ENCODE data around the gene SEZ6L2.

The SEZ6L2 gene

DNA sequence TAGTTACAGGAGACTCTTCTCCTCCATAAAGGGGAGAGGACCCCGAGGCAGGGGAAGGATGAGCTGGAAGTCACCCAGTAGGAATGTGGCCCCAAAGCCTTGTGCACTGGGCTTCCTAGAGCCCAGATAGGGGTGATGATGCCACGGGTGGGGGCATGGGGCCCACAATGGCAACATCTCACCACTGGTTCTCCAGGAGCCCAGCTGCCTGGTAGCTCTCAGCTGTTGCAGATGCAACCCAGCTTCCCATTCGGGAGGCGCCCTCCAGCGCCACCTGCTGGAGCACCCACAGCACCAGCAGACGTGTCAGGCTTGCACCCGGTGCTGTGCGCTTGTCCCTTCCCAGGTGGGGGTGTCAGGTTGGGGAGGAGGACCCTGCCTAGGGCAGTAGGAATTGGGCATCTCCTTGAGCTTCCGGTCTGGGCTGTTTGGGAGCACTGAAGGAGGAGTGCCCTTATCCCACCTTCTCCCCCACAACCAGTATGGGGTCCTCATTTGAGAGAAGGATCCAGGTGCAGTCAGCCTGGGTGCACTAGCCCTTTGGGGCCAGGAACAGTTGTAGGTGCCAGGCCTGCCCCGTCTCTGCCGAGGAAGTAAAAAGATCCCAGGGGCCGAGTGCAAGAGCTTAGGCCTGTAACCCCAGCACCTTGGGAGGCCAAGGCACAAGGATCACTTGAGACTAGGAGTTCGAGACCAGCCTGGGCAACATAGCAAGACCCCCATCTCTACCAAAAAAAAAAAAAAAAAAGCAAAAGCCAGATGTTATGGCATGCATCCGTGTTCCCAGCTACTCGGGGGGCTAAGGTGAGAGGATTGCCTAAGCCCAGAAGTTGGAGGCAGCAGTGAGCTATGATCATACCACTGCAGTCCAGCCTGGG lies 50.7 kb downstream of the SEZ6L2 start:
- TF ChIP-seq, protein P1, sequence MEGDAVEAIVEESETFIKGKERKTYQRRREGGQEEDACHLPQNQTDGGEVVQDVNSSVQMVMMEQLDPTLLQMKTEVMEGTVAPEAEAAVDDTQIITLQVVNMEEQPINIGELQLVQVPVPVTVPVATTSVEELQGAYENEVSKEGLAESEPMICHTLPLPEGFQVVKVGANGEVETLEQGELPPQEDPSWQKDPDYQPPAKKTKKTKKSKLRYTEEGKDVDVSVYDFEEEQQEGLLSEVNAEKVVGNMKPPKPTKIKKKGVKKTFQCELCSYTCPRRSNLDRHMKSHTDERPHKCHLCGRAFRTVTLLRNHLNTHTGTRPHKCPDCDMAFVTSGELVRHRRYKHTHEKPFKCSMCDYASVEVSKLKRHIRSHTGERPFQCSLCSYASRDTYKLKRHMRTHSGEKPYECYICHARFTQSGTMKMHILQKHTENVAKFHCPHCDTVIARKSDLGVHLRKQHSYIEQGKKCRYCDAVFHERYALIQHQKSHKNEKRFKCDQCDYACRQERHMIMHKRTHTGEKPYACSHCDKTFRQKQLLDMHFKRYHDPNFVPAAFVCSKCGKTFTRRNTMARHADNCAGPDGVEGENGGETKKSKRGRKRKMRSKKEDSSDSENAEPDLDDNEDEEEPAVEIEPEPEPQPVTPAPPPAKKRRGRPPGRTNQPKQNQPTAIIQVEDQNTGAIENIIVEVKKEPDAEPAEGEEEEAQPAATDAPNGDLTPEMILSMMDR (IDR thresholded peaks at IDR 0.05; ENCODE audit: extremely low read depth, missing control alignments) = peak; percentile 95
- peak; percentile 82 for DNase-seq (ENCODE audit: low spot score)

DNA sequence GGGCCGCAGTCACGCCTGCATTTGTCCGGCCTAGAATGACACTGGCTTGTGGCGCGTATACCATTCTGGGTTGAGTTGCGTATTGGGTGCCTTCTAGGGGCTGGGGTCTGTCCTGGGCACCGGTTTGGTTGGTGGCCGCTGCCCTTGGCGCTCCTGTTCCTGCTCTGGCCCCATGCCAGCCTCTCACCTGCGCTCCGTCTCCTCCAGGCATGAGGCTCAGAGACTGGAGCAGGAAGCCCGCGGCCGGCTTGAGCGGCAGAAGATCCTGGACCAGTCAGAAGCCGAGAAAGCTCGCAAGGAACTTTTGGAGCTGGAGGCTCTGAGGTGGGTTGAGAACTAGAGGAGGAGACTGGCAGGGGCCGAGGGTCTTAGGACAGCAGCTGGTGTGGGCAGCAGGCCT lies 53.7 kb downstream of the SEZ6L2 start:
- DNase-seq (ENCODE audit: low spot score) = no peak
- TF ChIP-seq, protein P1 (IDR thresholded peaks at IDR 0.05; ENCODE audit: extremely low read depth, missing control alignments) = no peak

DNA sequence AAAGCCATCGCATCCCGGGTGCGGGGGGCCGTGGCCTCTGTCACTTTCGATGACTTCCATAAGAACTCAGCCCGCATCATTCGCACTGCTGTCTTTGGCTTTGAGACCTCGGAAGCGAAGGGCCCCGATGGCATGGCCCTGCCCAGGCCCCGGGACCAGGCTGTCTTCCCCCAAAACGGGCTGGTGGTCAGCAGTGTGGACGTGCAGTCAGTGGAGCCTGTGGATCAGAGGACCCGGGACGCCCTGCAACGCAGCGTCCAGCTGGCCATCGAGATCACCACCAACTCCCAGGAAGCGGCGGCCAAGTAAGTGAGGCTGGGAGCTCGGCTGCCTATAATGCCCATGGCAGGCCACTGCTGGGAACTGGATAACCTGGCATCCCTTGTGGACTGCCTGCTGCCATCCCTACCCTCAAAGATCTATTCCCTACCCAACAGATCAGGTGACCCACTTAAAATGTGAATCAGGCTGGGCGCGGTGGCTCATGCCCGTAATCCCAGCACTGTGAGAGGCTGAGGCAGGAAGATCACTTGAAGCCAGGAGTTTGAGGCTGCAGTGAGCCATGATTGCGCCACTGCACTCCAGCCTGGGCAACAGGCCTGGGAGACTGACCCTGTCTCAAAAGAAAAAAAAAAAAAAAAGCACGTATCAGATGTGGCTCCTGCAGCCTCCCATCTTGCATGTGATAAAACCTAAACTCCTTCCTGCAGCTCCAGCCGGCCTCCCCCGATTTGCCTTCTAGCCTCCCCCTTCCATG lies 54.6 kb downstream of the SEZ6L2 start:
- DNase-seq (ENCODE audit: low spot score) = no peak
- TF ChIP-seq, protein P1 (IDR thresholded peaks at IDR 0.05; ENCODE audit: extremely low read depth, missing control alignments) = no peak

DNA sequence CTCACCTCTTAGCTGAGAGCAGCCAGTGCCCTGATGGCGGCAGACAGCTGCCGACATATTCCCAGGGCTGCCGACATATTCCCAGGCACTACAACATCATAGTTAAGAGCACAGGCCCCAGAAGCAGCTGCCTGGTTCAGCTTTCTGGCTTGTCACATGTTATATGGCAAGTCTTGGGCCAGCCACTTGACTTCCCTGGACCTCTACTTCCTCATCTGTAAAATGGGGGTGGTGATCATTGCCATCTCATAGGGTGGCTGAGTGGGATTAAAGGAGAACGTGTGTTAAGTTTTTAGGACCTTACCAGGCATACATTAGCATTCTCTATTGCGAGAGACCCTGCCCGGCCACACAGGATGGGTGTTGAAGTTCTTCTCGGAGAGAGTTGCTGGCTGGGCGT lies 55.4 kb downstream of the SEZ6L2 start:
- TF ChIP-seq, protein P1 (IDR thresholded peaks at IDR 0.05; ENCODE audit: extremely low read depth, missing control alignments) = no peak
- DNase-seq (ENCODE audit: low spot score) = no peak

DNA sequence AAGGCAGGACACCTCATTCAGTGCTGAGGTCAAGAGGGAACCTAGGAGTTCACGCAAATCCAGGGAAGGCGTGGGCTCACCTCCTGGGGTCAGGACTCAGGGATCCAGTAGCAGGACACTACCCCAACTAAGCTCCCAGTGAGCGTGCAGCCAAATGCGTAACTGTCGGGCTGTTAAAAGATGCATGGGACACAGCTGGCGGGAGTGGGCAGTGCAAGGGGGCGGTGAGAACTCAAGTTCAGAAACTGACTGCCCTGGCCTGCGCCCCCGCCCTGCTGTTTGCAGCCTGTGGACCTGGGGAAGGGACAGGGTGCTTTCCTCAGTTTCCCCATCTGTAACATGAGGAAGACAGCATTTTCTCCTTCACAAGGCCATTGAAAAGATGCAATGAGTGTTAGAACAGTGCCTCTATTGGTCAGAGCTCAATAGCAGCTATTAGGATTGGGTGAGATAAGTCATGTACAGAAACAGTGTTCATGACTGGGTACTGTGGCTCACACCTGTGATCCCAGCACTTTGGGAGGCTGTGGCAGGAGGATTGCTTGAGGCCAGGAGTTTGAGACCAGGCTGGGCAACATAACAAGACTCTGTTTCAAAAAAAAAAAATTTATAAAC lies 56.5 kb downstream of the SEZ6L2 start:
- DNase-seq (ENCODE audit: low spot score) = no peak
- TF ChIP-seq, protein P1 (IDR thresholded peaks at IDR 0.05; ENCODE audit: extremely low read depth, missing control alignments) = no peak

DNA sequence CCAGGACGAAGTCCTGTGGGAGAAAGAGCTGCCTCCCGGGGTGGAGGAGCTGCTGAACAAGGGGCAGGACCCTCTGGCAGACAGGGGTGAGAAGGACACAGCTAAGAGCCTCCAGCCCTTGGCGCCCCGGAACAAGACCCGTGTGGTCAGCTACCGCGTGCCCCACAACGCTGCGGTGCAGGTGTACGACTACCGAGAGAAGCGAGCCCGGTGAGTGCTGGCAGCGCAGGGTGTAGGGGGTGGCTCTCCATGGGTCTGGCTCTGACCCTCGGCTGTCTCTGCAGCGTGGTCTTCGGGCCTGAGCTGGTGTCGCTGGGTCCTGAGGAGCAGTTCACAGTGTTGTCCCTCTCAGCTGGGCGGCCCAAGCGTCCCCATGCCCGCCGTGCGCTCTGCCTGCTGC lies 57.7 kb downstream of the SEZ6L2 start:
- DNase-seq (ENCODE audit: low spot score) = no peak
- TF ChIP-seq, protein P1 (IDR thresholded peaks at IDR 0.05; ENCODE audit: extremely low read depth, missing control alignments) = no peak

DNA sequence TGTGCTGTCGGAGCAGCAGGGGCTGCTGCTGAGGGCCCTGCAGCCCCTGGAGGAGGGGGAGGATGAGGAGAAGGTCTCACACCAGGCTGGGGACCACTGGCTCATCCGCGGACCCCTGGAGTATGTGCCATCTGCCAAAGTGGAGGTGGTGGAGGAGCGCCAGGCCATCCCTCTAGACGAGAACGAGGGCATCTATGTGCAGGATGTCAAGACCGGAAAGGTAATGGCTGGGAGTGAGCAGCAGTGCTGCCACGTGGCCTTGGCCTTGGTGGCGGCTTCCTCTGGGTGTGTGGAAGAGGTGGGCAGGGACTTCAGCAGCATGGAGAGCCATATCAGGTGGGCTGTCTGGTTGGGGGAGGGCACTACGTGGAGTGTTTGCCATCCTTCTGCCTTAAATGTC lies 59.1 kb downstream of the SEZ6L2 start:
- no peak for DNase-seq (ENCODE audit: low spot score)
- TF ChIP-seq, protein P1 (IDR thresholded peaks at IDR 0.05; ENCODE audit: extremely low read depth, missing control alignments) = no peak
